H1 (cell line): ENCODE data around the gene ARHGEF3. TPM values are rescaled to one million over a fixed set of nuclear protein-coding genes. Genes with fewer than 3 reads are reported as not detected.

Source experiments
- CTCF ChIA-PET: fragments of 300-600 bp; sonication (Branson Sonifier 250); formaldehyde crosslinking; loops from one replicate; lab custom pipeline; 2021; ENCODE audit not compliant: partially characterized antibody; lab: Charles Lee
- POLR2A ChIA-PET: fragments of 300-600 bp; sonication (Branson Sonifier 250); formaldehyde crosslinking; loops from one replicate; lab custom pipeline; 2021; ENCODE audit warnings: inconsistent platforms; ENCODE audit not compliant: partially characterized antibody; lab: Charles Lee
- DNase-seq, 2 experiments: peaks; one replicate each; pipeline versions ENCODE4 v3.0.0 to v3.0.0-alpha.2; 2010 to 2022; ENCODE audit warnings: low spot score in 2 of 2, low read depth in 1 of 2, mixed read lengths in 1 of 2
- FAIRE-seq: peaks from 2 replicates; lab custom pipeline; 2011; peaks lifted over from hg19 to GRCh38; lab: Jason Lieb, UNC
- H2AFZ ChIP-seq: 2 replicates; pipeline ENCODE4 v1.8.1; 2012; ENCODE audit warnings: low read length, inconsistent platforms
- H2AK5ac ChIP-seq: 2 replicates; pipeline ENCODE4 v1.6.1; 2013; ENCODE audit warnings: low read depth, low read length
- H2BK120ac ChIP-seq: replicated peaks from 2 replicates; pipeline ENCODE3; 2013; ENCODE audit warnings: low read depth, low read length, inconsistent platforms
- H2BK12ac ChIP-seq: 2 replicates; pipeline ENCODE4 v1.6.1; 2013; ENCODE audit warnings: low read depth, low read length
- H2BK15ac ChIP-seq: 2 replicates; pipeline ENCODE4 v1.6.1; 2013; ENCODE audit warnings: low read length
- H2BK20ac ChIP-seq: 2 replicates; pipeline ENCODE4 v1.6.1; 2013; ENCODE audit warnings: low read length
- H2BK5ac ChIP-seq: 2 replicates; pipeline ENCODE4 v1.6.1; 2013; ENCODE audit warnings: low read depth, low read length
- H3K14ac ChIP-seq: 2 replicates; pipeline ENCODE4 v1.6.1; 2013; ENCODE audit warnings: inconsistent platforms; ENCODE audit not compliant: insufficient read length
- H3K18ac ChIP-seq: 2 replicates; pipeline ENCODE4 v1.6.1; 2013; ENCODE audit warnings: low read length; ENCODE audit errors: extremely low read depth
- H3K23ac ChIP-seq: 2 replicates; pipeline ENCODE4 v1.6.1; 2013; ENCODE audit warnings: inconsistent platforms; ENCODE audit not compliant: insufficient read length
- H3K23me2 ChIP-seq: 2 replicates; pipeline ENCODE4 v1.6.1; 2013; ENCODE audit warnings: low read depth, low read length
- H3K27ac ChIP-seq: 2 replicates; pipeline ENCODE4 v1.6.1; 2011; ENCODE audit warnings: low read depth, low read length, inconsistent platforms
- H3K27me3 ChIP-seq, 4 experiments: replicated peaks in 1 of 4; 1 replicate in 1 of 4; 2 replicates in 3 of 4; pipeline versions ENCODE4 v1.6.1 to v1.8.1; 2011 to 2013; ENCODE audit warnings: low read length in 3 of 4, mild to moderate bottlenecking in 3 of 4, inconsistent platforms in 2 of 4, mixed read lengths in 2 of 4, moderate library complexity in 1 of 4; ENCODE audit not compliant: control insufficient read depth in 3 of 4, insufficient read depth in 3 of 4; ENCODE audit errors: extremely low read depth in 1 of 4
- H3K36me3 ChIP-seq, 4 experiments: 2 replicates each; pipeline versions ENCODE4 v1.6.1 to v1.8.1; 2011 to 2013; ENCODE audit warnings: mild to moderate bottlenecking in 4 of 4, low read length in 3 of 4, moderate library complexity in 2 of 4, control low read depth in 1 of 4, inconsistent platforms in 1 of 4; ENCODE audit not compliant: insufficient read depth in 4 of 4, control insufficient read depth in 2 of 4
- H3K4ac ChIP-seq: replicated peaks from 2 replicates; pipeline ENCODE3; 2013; ENCODE audit warnings: low read length, low read depth, mixed read lengths, inconsistent platforms; ENCODE audit not compliant: insufficient read length
- H3K4me1 ChIP-seq, 4 experiments: replicated peaks in 1 of 4; 1 replicate in 1 of 4; 2 replicates in 3 of 4; pipeline versions ENCODE4 v1.6.1 to v1.8.1; 2011 to 2013; ENCODE audit warnings: low read length in 3 of 4, inconsistent platforms in 2 of 4, mixed read lengths in 1 of 4; ENCODE audit not compliant: insufficient read depth in 4 of 4, control insufficient read depth in 3 of 4
- H3K4me2 ChIP-seq, 2 experiments: 2 replicates each; pipeline versions ENCODE4 v1.6.1 to v1.8.1; 2011 to 2013; ENCODE audit warnings: low read depth in 2 of 2, low read length in 2 of 2, control low read depth in 1 of 2, inconsistent platforms in 1 of 2, mild to moderate bottlenecking in 1 of 2; ENCODE audit not compliant: insufficient read depth in 1 of 2
- H3K4me3 ChIP-seq, 4 experiments: fragments of 200-600, 300-600 bp in 1 of 4; sonication (generic), shearing (Covaris generic), sonication (Bioruptor Twin) in 1 of 4; 2 replicates each; pipeline versions ENCODE4 v1.5.1 to v1.8.1; 2011 to 2016; ENCODE audit warnings: low read length in 4 of 4, low read depth in 3 of 4, control low read depth in 2 of 4, inconsistent platforms in 2 of 4, mild to moderate bottlenecking in 2 of 4, mixed read lengths in 1 of 4, moderate library complexity in 1 of 4; ENCODE audit not compliant: insufficient read depth in 2 of 4; ENCODE audit errors: extremely low read depth in 1 of 4
- H3K56ac ChIP-seq: replicated peaks from 2 replicates; pipeline ENCODE3; 2013; ENCODE audit warnings: low read depth, mild to moderate bottlenecking, mixed read lengths, low read length, inconsistent platforms; ENCODE audit not compliant: insufficient read length
- H3K79me1 ChIP-seq: 2 replicates; pipeline ENCODE4 v1.6.1; 2013; ENCODE audit warnings: low read depth, low read length, control low read depth
- H3K79me2 ChIP-seq, 2 experiments: 2 replicates each; pipeline versions ENCODE4 v1.6.1 to v1.8.1; 2012 to 2013; ENCODE audit warnings: low read length in 2 of 2, mild to moderate bottlenecking in 2 of 2, inconsistent platforms in 1 of 2; ENCODE audit not compliant: insufficient read depth in 2 of 2, control insufficient read depth in 1 of 2
- H3K9ac ChIP-seq, 4 experiments: replicated peaks in 1 of 4; 1 replicate in 1 of 4; 2 replicates in 3 of 4; pipeline versions ENCODE4 v1.6.1 to v1.8.1; 2011 to 2013; ENCODE audit warnings: low read depth in 3 of 4, low read length in 3 of 4, control low read depth in 2 of 4, mild to moderate bottlenecking in 2 of 4, moderate library complexity in 2 of 4, inconsistent platforms in 1 of 4; ENCODE audit errors: extremely low read depth in 1 of 4
- H3K9me3 ChIP-seq, 2 experiments: 2 replicates each; pipeline versions ENCODE4 v1.6.1 to v1.8.1; 2012 to 2013; ENCODE audit warnings: mild to moderate bottlenecking in 2 of 2, moderate library complexity in 2 of 2, control low read depth in 1 of 2, inconsistent platforms in 1 of 2, low read depth in 1 of 2, low read length in 1 of 2, mixed read lengths in 1 of 2; ENCODE audit not compliant: insufficient read depth in 2 of 2
- H4K20me1 ChIP-seq, 2 experiments: replicated peaks in 1 of 2; 2 replicates each; pipeline versions ENCODE3 to v1.8.1; 2011 to 2013; ENCODE audit warnings: inconsistent platforms in 2 of 2, low read length in 2 of 2, mild to moderate bottlenecking in 1 of 2; ENCODE audit not compliant: insufficient read depth in 2 of 2, control insufficient read depth in 1 of 2
- H4K5ac ChIP-seq: 2 replicates; pipeline ENCODE4 v1.6.1; 2013; ENCODE audit warnings: low read length, low read depth, mixed read lengths, inconsistent platforms; ENCODE audit not compliant: insufficient read length
- H4K8ac ChIP-seq: 2 replicates; pipeline ENCODE4 v1.8.0; 2013; ENCODE audit warnings: mild to moderate bottlenecking, moderate library complexity, low read length, inconsistent platforms; ENCODE audit not compliant: insufficient read depth; ENCODE audit errors: extremely low read depth
- H4K91ac ChIP-seq: replicated peaks from 2 replicates; pipeline ENCODE3; 2013; ENCODE audit warnings: low read length, mixed read lengths, inconsistent platforms; ENCODE audit not compliant: insufficient read length
- SIX5 ChIP-seq: IDR thresholded peaks from 2 replicates; pipeline ENCODE4 v1.6.1; 2011; ENCODE audit warnings: mild to moderate bottlenecking, low read depth, low read length
- polyA plus RNA-seq, 7 experiments: library from polyadenylated mRNA; depleted of rRNA in 3 of 7; stranded (reverse) in 5 of 7; unstranded in 2 of 7; fragments of >200 nt in 5 of 7; fragments of 200-250 nt in 2 of 7; gene quantifications; 1 replicate in 5 of 7; 2 replicates in 1 of 7; 4 replicates in 1 of 7; pipeline versions ENCODE4 v1.2.1 to v1.2.3, GENCODE V29; 2011 to 2013; ENCODE audit warnings: missing spikeins in 2 of 7, mixed read lengths in 2 of 7
- total RNA-seq: library from RNA; stranded (reverse); fragmentation: NEBNext Ultra II Directional; extraction: Animal tissue kit (Norgen Biotek cat#: 25700); gene quantifications from 2 replicates; pipeline ENCODE4 v1.2.1, GENCODE V29; 2021

ARHGEF3 gene
- total and polyA plus RNA-seq, 2 of the 8 experiments (the other 6 are each of a cell fraction or from before 2014, with no cell fraction given): 2.8 to 6.0 TPM

DNA sequence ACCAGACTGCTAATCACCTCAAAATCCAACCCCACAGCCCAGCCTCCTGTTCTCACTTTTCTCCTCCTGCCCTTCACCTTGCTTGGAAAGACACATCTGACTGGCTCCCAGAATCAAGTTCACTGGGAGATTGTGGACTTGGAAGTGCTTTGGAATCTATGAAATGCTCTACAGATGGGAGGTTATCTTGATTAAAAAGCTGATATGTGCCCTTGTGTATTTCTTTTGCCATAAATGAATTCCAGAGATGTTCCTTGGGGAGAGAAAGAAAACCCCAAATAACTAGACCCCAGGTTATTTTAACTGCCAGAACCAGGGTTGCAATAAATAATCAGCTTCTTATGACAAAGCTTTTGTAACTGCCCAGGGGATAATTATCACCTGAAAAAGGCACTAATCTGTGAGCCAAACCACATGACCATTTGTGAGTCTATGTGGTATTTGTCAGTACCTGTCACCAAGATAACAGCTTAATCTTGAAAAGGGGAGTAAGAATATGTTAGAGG is 21.7 kb upstream of the ARHGEF3 start:
- H3K18ac ChIP-seq: 0 out of 2 replicates have a peak overlapping the region, but pooled peaks have one; percentile 52
- no peak overlapping the region for H3K4me2 ChIP-seq
- H2BK12ac ChIP-seq: no peak overlapping the region
- no peak overlapping the region for H3K14ac ChIP-seq
- no peak overlapping the region for H2BK5ac ChIP-seq
- no peaks in the 10 kb centered on the region for H3K9me3 ChIP-seq
- H3K4ac ChIP-seq: no peak overlapping the region
- H2BK120ac ChIP-seq: no peak overlapping the region
- no peak overlapping the region for H3K4me3 ChIP-seq
- peaks cover 2 to 9% (median 6%) of the 10 kb centered on the region in 4 experiments; a peak in 5 of 7 replicates for H3K4me1 ChIP-seq
- H3K23ac ChIP-seq: no peak overlapping the region
- no peaks in the 10 kb centered on the region for H3K79me1 ChIP-seq
- H3K23me2 ChIP-seq: no peaks in the 10 kb centered on the region
- H4K20me1 ChIP-seq: no peaks in the 10 kb centered on the region
- H2BK15ac ChIP-seq: no peak overlapping the region
- H4K91ac ChIP-seq: no peak overlapping the region
- H3K27me3 ChIP-seq: no peaks in the 10 kb centered on the region
- H3K79me2 ChIP-seq: no peaks in the 10 kb centered on the region
- no peak overlapping the region for H4K5ac ChIP-seq
- H2BK20ac ChIP-seq: no peak overlapping the region
- H2AK5ac ChIP-seq: no peak overlapping the region
- POLR2A ChIA-PET: interaction anchor here (0.7 kb wide), 1 partner anchor 13 kb away, joined by 3 read pairs; no protein-coding TSS in a partner anchor
- H3K36me3 ChIP-seq: no peaks in the 10 kb centered on the region
- H3K56ac ChIP-seq: no peak overlapping the region
- DNase-seq: no peak
- no peak for TF ChIP-seq SIX5
- FAIRE-seq: no peak
- H3K9ac ChIP-seq: no peak overlapping the region
- H4K8ac ChIP-seq: no peak overlapping the region
- CTCF ChIA-PET: interaction anchor here (0.6 to 1.6 kb wide), 7 partner anchors 8 to 1139 kb away, joined by 3 to 7 read pairs (median 3); no protein-coding TSS in a partner anchor
- no peak overlapping the region for H2AFZ ChIP-seq
- H3K27ac ChIP-seq: no peak overlapping the region
